ENCODE results near the gene ACTN2.

The ACTN2 gene

GRCh38 chr1:236699366-236699765 lies 13.1 kb downstream of the ACTN2 start:
- ATAC-seq: no peak
- TF ChIP-seq ZNF70 (CRISPR knock-in tag; IDR thresholded peaks at IDR 0.05) (no peak), BACH2 (CRISPR knock-in tag; IDR thresholded peaks at IDR 0.05; ENCODE audit: borderline replicate concordance) (no peak), PPARA (CRISPR knock-in tag; IDR thresholded peaks at IDR 0.05; ENCODE audit: borderline replicate concordance) (no peak), GLIS3 (CRISPR knock-in tag; IDR thresholded peaks at IDR 0.05) (no peak), TCF4 (CRISPR knock-in tag; IDR thresholded peaks at IDR 0.05; ENCODE audit: borderline replicate concordance) (no peak), CREB5 (CRISPR knock-in tag; IDR thresholded peaks at IDR 0.05; ENCODE audit: low read depth) (no peak), SNAI2 (CRISPR knock-in tag; IDR thresholded peaks at IDR 0.05) (no peak), ARNTL (CRISPR knock-in tag; IDR thresholded peaks at IDR 0.05; ENCODE audit: borderline replicate concordance, low read depth) (no peak), ESRRG (CRISPR knock-in tag; IDR thresholded peaks at IDR 0.05) (no peak), POU6F1 (CRISPR knock-in tag; IDR thresholded peaks at IDR 0.05; ENCODE audit: borderline replicate concordance, low read depth) (no peak), TOX (CRISPR knock-in tag; IDR thresholded peaks at IDR 0.05; ENCODE audit: borderline replicate concordance) (no peak), CSDC2 (CRISPR knock-in tag; IDR thresholded peaks at IDR 0.05) (no peak), ZNF8 (CRISPR knock-in tag; IDR thresholded peaks at IDR 0.05) (no peak), CSRNP3 (CRISPR knock-in tag; IDR thresholded peaks at IDR 0.05) (no peak)

- no peak for ATAC-seq
- TF ChIP-seq CSDC2 (CRISPR knock-in tag; IDR thresholded peaks at IDR 0.05) (no peak), OSR1 (CRISPR knock-in tag; IDR thresholded peaks at IDR 0.05) (no peak), CREB5 (CRISPR knock-in tag; IDR thresholded peaks at IDR 0.05; ENCODE audit: low read depth) (no peak), PATZ1 (CRISPR knock-in tag; IDR thresholded peaks at IDR 0.05; ENCODE audit: borderline replicate concordance) (no peak), ZC3H10 (CRISPR knock-in tag; IDR thresholded peaks at IDR 0.05) (no peak), BACH2 (CRISPR knock-in tag; IDR thresholded peaks at IDR 0.05; ENCODE audit: borderline replicate concordance) (no peak), ISL1 (CRISPR knock-in tag; IDR thresholded peaks at IDR 0.05) (no peak), GLIS3 (CRISPR knock-in tag; IDR thresholded peaks at IDR 0.05) (no peak), RARB (CRISPR knock-in tag; IDR thresholded peaks at IDR 0.05) (no peak), ZFP30 (CRISPR knock-in tag; IDR thresholded peaks at IDR 0.05) (no peak)
Observed at GRCh38 chr1:236700903-236701302, 14.6 kb downstream of the ACTN2 start.

- no peak for ATAC-seq
- TF ChIP-seq ISL1 (CRISPR knock-in tag; IDR thresholded peaks at IDR 0.05) (no peak), PATZ1 (CRISPR knock-in tag; IDR thresholded peaks at IDR 0.05; ENCODE audit: borderline replicate concordance) (no peak), SNAI2 (CRISPR knock-in tag; IDR thresholded peaks at IDR 0.05) (no peak), POU6F1 (CRISPR knock-in tag; IDR thresholded peaks at IDR 0.05; ENCODE audit: borderline replicate concordance, low read depth) (no peak), TSHZ2 (CRISPR knock-in tag; IDR thresholded peaks at IDR 0.05) (no peak), GLIS3 (CRISPR knock-in tag; IDR thresholded peaks at IDR 0.05) (no peak), CREB5 (CRISPR knock-in tag; IDR thresholded peaks at IDR 0.05; ENCODE audit: low read depth) (no peak), ARNTL (CRISPR knock-in tag; IDR thresholded peaks at IDR 0.05; ENCODE audit: borderline replicate concordance, low read depth) (no peak), OSR1 (CRISPR knock-in tag; IDR thresholded peaks at IDR 0.05) (no peak), PPARA (CRISPR knock-in tag; IDR thresholded peaks at IDR 0.05; ENCODE audit: borderline replicate concordance) (no peak), TOX (CRISPR knock-in tag; IDR thresholded peaks at IDR 0.05; ENCODE audit: borderline replicate concordance) (no peak), ZC3H10 (CRISPR knock-in tag; IDR thresholded peaks at IDR 0.05) (no peak)
Observed at GRCh38 chr1:236701782-236702181, 15.5 kb downstream of the ACTN2 start.
